ENCODE data around the gene CFAP74.

The CFAP74 gene

GRCh38 chr1:1898246-1898933, 105.2 kb downstream of the CFAP74 start:
- Histone ChIP-seq H3K4me1 (ENCODE audit: insufficient read depth, low read length) (peaks cover 5% of the 10 kb centered on the region), H3K27ac (ENCODE audit: low read depth, low read length) (no peak overlapping the region), H3K9me3 (ENCODE audit: low read length) (no peaks in the 10 kb centered on the region), H3K27me3 (ENCODE audit: control insufficient read depth in 1 of 2, insufficient read depth in 2 of 2, low read length in 2 of 2) (peaks cover 11 to 19% of the 10 kb centered on the region in 2 donors), H3K4me3 (ENCODE audit: low read depth in 1 of 2, low read length in 2 of 2) (no peak overlapping the region), H3K36me3 (ENCODE audit: insufficient read depth, low read length) (no peaks in the 10 kb centered on the region), H3K9ac (ENCODE audit: low read length) (no peak overlapping the region)

- no peak overlapping the region for H3K4me3 ChIP-seq (ENCODE audit: low read depth in 1 of 2, low read length in 2 of 2)
- no peak overlapping the region for H3K9ac ChIP-seq (ENCODE audit: low read length)
- H3K36me3 ChIP-seq (ENCODE audit: insufficient read depth, low read length) = no peaks in the 10 kb centered on the region
- peaks cover 11% of the 10 kb centered on the region for H3K4me1 ChIP-seq (ENCODE audit: insufficient read depth, low read length)
- no peaks in the 10 kb centered on the region for H3K9me3 ChIP-seq (ENCODE audit: low read length)
- H3K27ac ChIP-seq (ENCODE audit: low read depth, low read length) = no peak overlapping the region
- peaks cover 11 to 19% of the 10 kb centered on the region in 2 donors for H3K27me3 ChIP-seq (ENCODE audit: control insufficient read depth in 1 of 2, insufficient read depth in 2 of 2, low read length in 2 of 2)
Observed at GRCh38 chr1:1895456-1896336, 107.9 kb downstream of the CFAP74 start.

- Histone ChIP-seq H3K9me3 (ENCODE audit: low read length) (no peaks in the 10 kb centered on the region), H3K4me1 (ENCODE audit: insufficient read depth, low read length) (peaks cover 11% of the 10 kb centered on the region), H3K4me3 (ENCODE audit: low read depth in 1 of 2, low read length in 2 of 2) (no peak overlapping the region), H3K36me3 (ENCODE audit: insufficient read depth, low read length) (no peaks in the 10 kb centered on the region), H3K27ac (ENCODE audit: low read depth, low read length) (no peak overlapping the region), H3K9ac (ENCODE audit: low read length) (no peak overlapping the region), H3K27me3 (ENCODE audit: control insufficient read depth in 1 of 2, insufficient read depth in 2 of 2, low read length in 2 of 2) (peaks cover 11 to 19% of the 10 kb centered on the region in 2 donors)
Observed at GRCh38 chr1:1895060-1895418, 108.5 kb downstream of the CFAP74 start.

GRCh38 chr1:1894354-1895059, 109.1 kb downstream of the CFAP74 start:
- H3K27me3 ChIP-seq (ENCODE audit: control insufficient read depth in 1 of 2, insufficient read depth in 2 of 2, low read length in 2 of 2) = peaks cover 11 to 19% of the 10 kb centered on the region in 2 donors
- H3K27ac ChIP-seq (ENCODE audit: low read depth, low read length) = no peak overlapping the region
- no peak overlapping the region for H3K9ac ChIP-seq (ENCODE audit: low read length)
- no peaks in the 10 kb centered on the region for H3K9me3 ChIP-seq (ENCODE audit: low read length)
- no peaks in the 10 kb centered on the region for H3K36me3 ChIP-seq (ENCODE audit: insufficient read depth, low read length)
- peaks cover 11% of the 10 kb centered on the region for H3K4me1 ChIP-seq (ENCODE audit: insufficient read depth, low read length)
- no peak overlapping the region for H3K4me3 ChIP-seq (ENCODE audit: low read depth in 1 of 2, low read length in 2 of 2)

GRCh38 chr1:1893997-1894353, 109.6 kb downstream of the CFAP74 start:
- no peak overlapping the region for H3K9ac ChIP-seq (ENCODE audit: low read length)
- H3K27me3 ChIP-seq (ENCODE audit: control insufficient read depth in 1 of 2, insufficient read depth in 2 of 2, low read length in 2 of 2) = peaks cover 11 to 19% of the 10 kb centered on the region in 2 donors
- H3K4me1 ChIP-seq (ENCODE audit: insufficient read depth, low read length) = peaks cover 16% of the 10 kb centered on the region
- H3K9me3 ChIP-seq (ENCODE audit: low read length) = no peaks in the 10 kb centered on the region
- no peaks in the 10 kb centered on the region for H3K36me3 ChIP-seq (ENCODE audit: insufficient read depth, low read length)
- H3K4me3 ChIP-seq (ENCODE audit: low read depth in 1 of 2, low read length in 2 of 2) = no peak overlapping the region
- H3K27ac ChIP-seq (ENCODE audit: low read depth, low read length) = no peak overlapping the region

- Histone ChIP-seq H3K4me3 (ENCODE audit: low read depth in 1 of 2, low read length in 2 of 2) (no peak overlapping the region), H3K27ac (ENCODE audit: low read depth, low read length) (no peak overlapping the region), H3K4me1 (ENCODE audit: insufficient read depth, low read length) (peaks cover 21% of the 10 kb centered on the region), H3K36me3 (ENCODE audit: insufficient read depth, low read length) (no peaks in the 10 kb centered on the region), H3K9me3 (ENCODE audit: low read length) (no peaks in the 10 kb centered on the region), H3K27me3 (ENCODE audit: control insufficient read depth in 1 of 2, insufficient read depth in 2 of 2, low read length in 2 of 2) (peaks cover 11 to 19% of the 10 kb centered on the region in 2 donors), H3K9ac (ENCODE audit: low read length) (no peak overlapping the region)
Observed at GRCh38 chr1:1893291-1893985, 110.1 kb downstream of the CFAP74 start.

- peak overlapping the region in 1 of 2 donors; percentile 39 for H3K4me3 ChIP-seq (ENCODE audit: low read depth in 1 of 2, low read length in 2 of 2)
- no peaks in the 10 kb centered on the region for H3K9me3 ChIP-seq (ENCODE audit: low read length)
- peaks cover 11 to 19% of the 10 kb centered on the region in 2 donors for H3K27me3 ChIP-seq (ENCODE audit: control insufficient read depth in 1 of 2, insufficient read depth in 2 of 2, low read length in 2 of 2)
- H3K36me3 ChIP-seq (ENCODE audit: insufficient read depth, low read length) = no peaks in the 10 kb centered on the region
- peaks cover 28% of the 10 kb centered on the region for H3K4me1 ChIP-seq (ENCODE audit: insufficient read depth, low read length)
- peak overlapping the region; percentile 81 for H3K9ac ChIP-seq (ENCODE audit: low read length)
- no peak overlapping the region for H3K27ac ChIP-seq (ENCODE audit: low read depth, low read length)
Observed at GRCh38 chr1:1892763-1893120, 110.8 kb downstream of the CFAP74 start.

- peak overlapping the region; percentile 68 for H3K27ac ChIP-seq (ENCODE audit: low read depth, low read length)
- H3K27me3 ChIP-seq (ENCODE audit: control insufficient read depth in 1 of 2, insufficient read depth in 2 of 2, low read length in 2 of 2) = peaks cover 11 to 19% of the 10 kb centered on the region in 2 donors
- no peaks in the 10 kb centered on the region for H3K9me3 ChIP-seq (ENCODE audit: low read length)
- peak overlapping the region; percentile 22 to 39 for H3K4me3 ChIP-seq (ENCODE audit: low read depth in 1 of 2, low read length in 2 of 2)
- no peaks in the 10 kb centered on the region for H3K36me3 ChIP-seq (ENCODE audit: insufficient read depth, low read length)
- H3K9ac ChIP-seq (ENCODE audit: low read length) = peak overlapping the region; percentile 81
- peaks cover 31% of the 10 kb centered on the region for H3K4me1 ChIP-seq (ENCODE audit: insufficient read depth, low read length)
Observed at GRCh38 chr1:1892079-1892762, 111.4 kb downstream of the CFAP74 start.

- Histone ChIP-seq H3K4me1 (ENCODE audit: insufficient read depth, low read length) (peaks cover 32% of the 10 kb centered on the region), H3K27ac (ENCODE audit: low read depth, low read length) (peak overlapping the region; percentile 68)
Observed at GRCh38 chr1:1891349-1892078, 112.1 kb downstream of the CFAP74 start.

More at GRCh38 chr1:1891349-1892078, 112.1 kb downstream of the CFAP74 start:
- Histone ChIP-seq H3K9ac (ENCODE audit: low read length) (peak overlapping the region; percentile 81), H3K36me3 (ENCODE audit: insufficient read depth, low read length) (no peaks in the 10 kb centered on the region), H3K9me3 (ENCODE audit: low read length) (no peaks in the 10 kb centered on the region), H3K4me3 (ENCODE audit: low read depth in 1 of 2, low read length in 2 of 2) (peak overlapping the region; percentile 34 to 39), H3K27me3 (ENCODE audit: control insufficient read depth in 1 of 2, insufficient read depth in 2 of 2, low read length in 2 of 2) (peaks cover 11 to 19% of the 10 kb centered on the region in 2 donors)
